K562 (cell line): ENCODE results near the gene FAM107B. TPM values are rescaled to one million over a fixed set of nuclear protein-coding genes. Genes with fewer than 3 reads are reported as not detected.
"Not testable (repeated sequence)": the region's sequence is repeated elsewhere in the genome, so short reads cannot be mapped to it uniquely, and the experiment has no call there.

ENCODE experiments used
- ATAC-seq: fragments of 200-7000 bp; cut with Tn5 transposase; 3 replicates; pipeline ENCODE4 v1.9.1; 2020; ENCODE audit warnings: moderate library complexity
- BruUV-seq: library from RNA; stranded (reverse); fragments of 400-500 nt; replicated peaks from 2 replicates; lab custom pipeline; 2021; lab: Mats Ljungman, UMichigan
- CTCF ChIA-PET: fragments of 300-600 bp; formaldehyde crosslinking; extraction: SDS; loops from one replicate; lab custom pipeline; 2021; ENCODE audit warnings: low intra/inter-chr PET ratio; lab: Yijun Ruan, JAX
- POLR2A ChIA-PET: fragments of 300-600, 350-650 bp; sonication (Branson Sonifier 250); formaldehyde crosslinking; extraction: SDS; loops from one replicate; lab custom pipeline; 2021; ENCODE audit warnings: antibody characterized with exemption, inconsistent platforms; lab: Yijun Ruan, JAX
- DNase-seq, 4 experiments: peaks; one replicate each; pipeline versions ENCODE4 v3.0.0 to v3.0.0-alpha.2; 2011 to 2018; ENCODE audit warnings: low spot score in 3 of 4, mixed read lengths in 3 of 4; ENCODE audit errors: extremely low read depth in 1 of 4
- FAIRE-seq: peaks from 2 replicates; lab custom pipeline; 2011; peaks lifted over from hg19 to GRCh38; lab: Jason Lieb, UNC
- H2AFZ ChIP-seq: 2 replicates; pipeline ENCODE4 v1.6.0; 2011; ENCODE audit warnings: low read depth, low read length, control low read depth, inconsistent platforms
- H3K27ac ChIP-seq: fragments of 200-600 bp; 3 replicates; pipeline ENCODE4 v1.8.0; 2011; ENCODE audit warnings: low read depth, mild to moderate bottlenecking, control low read depth, inconsistent platforms, low read length, moderate library complexity, mixed read lengths; ENCODE audit errors: extremely low read depth
- H3K27me3 ChIP-seq, 2 experiments: fragments of 300-600 bp in 1 of 2; 2 replicates in 1 of 2; 3 replicates in 1 of 2; pipeline versions ENCODE4 v1.6.0 to v1.8.0; 2011; ENCODE audit warnings: inconsistent platforms in 2 of 2, low read length in 2 of 2, mild to moderate bottlenecking in 1 of 2, mixed read lengths in 1 of 2, moderate library complexity in 1 of 2; ENCODE audit not compliant: control insufficient read depth in 2 of 2, insufficient read depth in 2 of 2
- H3K36me3 ChIP-seq: fragments of 300-600 bp; 3 replicates; pipeline ENCODE4 v1.8.0; 2011; ENCODE audit warnings: mild to moderate bottlenecking, low read length, inconsistent platforms; ENCODE audit not compliant: control insufficient read depth, insufficient read depth
- H3K4me1 ChIP-seq, 2 experiments: fragments of 200-600 bp in 1 of 2; replicated peaks in 1 of 2; 2 replicates in 1 of 2; 3 replicates in 1 of 2; pipeline versions ENCODE4 v1.5.1 to v1.8.0; 2011; ENCODE audit warnings: inconsistent platforms in 2 of 2, low read length in 2 of 2, mild to moderate bottlenecking in 1 of 2, mixed read lengths in 1 of 2, moderate library complexity in 1 of 2; ENCODE audit not compliant: control insufficient read depth in 2 of 2, insufficient read depth in 2 of 2
- H3K4me2 ChIP-seq: 2 replicates; pipeline ENCODE4 v1.6.1; 2011; ENCODE audit warnings: low read length, control low read depth, inconsistent platforms, mixed read lengths; ENCODE audit not compliant: insufficient read depth
- H3K4me3 ChIP-seq: fragments of 200-600 bp; sonication (generic), shearing (Covaris generic); 2 replicates; pipeline ENCODE4 v1.5.1; 2016; ENCODE audit warnings: control low read depth, inconsistent platforms
- H3K79me2 ChIP-seq: fragments of 200-600 bp; 3 replicates; pipeline ENCODE4 v1.8.0; 2011; ENCODE audit warnings: low read length, inconsistent platforms; ENCODE audit not compliant: control insufficient read depth, insufficient read depth
- H3K9ac ChIP-seq, 2 experiments: 2 replicates each; pipeline versions ENCODE4 v1.6.0 to v1.6.1; 2011; ENCODE audit warnings: low read depth in 2 of 2, low read length in 2 of 2, control low read depth in 1 of 2, inconsistent platforms in 1 of 2, mild to moderate bottlenecking in 1 of 2, mixed read lengths in 1 of 2; ENCODE audit not compliant: insufficient read depth in 1 of 2
- H3K9me1 ChIP-seq: one replicate; pipeline ENCODE4 v1.6.0; 2011; ENCODE audit warnings: inconsistent platforms, mild to moderate bottlenecking, low read length, moderate library complexity; ENCODE audit not compliant: control insufficient read depth, insufficient read depth
- H3K9me3 ChIP-seq: replicated peaks from 2 replicates; pipeline ENCODE4 v1.5.1; 2011; ENCODE audit warnings: low read depth, low read length, inconsistent platforms; ENCODE audit not compliant: control insufficient read depth, insufficient read depth
- H4K20me1 ChIP-seq: replicated peaks from 2 replicates; pipeline ENCODE4 v1.6.1; 2011; ENCODE audit warnings: low read length, inconsistent platforms, mixed read lengths; ENCODE audit not compliant: control insufficient read depth, insufficient read depth
- CBFA2T3 ChIP-seq: fragments of 450-650 bp; IDR thresholded peaks from 2 replicates; pipeline ENCODE4 v1.6.1; 2017
- CEBPB ChIP-seq: fragments of 450-650 bp; IDR thresholded peaks from 2 replicates; pipeline ENCODE4 v1.6.1; 2016; ENCODE audit warnings: missing genetic modification characterization, missing compliant biosample characterization
- CEBPG ChIP-seq, 3 experiments: fragments of 200-800 bp in 1 of 3; sonication (Bioruptor generic) in 1 of 3; sonication (generic) in 1 of 3; formaldehyde crosslinking in 1 of 3; IDR thresholded peaks in 2 of 3; conservative IDR thresholded peaks in 1 of 3; 2 replicates each; pipeline versions ENCODE4 v1.6.1 to v1.8.0; 2016 to 2022; ENCODE audit warnings: missing compliant biosample characterization in 2 of 3, missing genetic modification characterization in 2 of 3, mild to moderate bottlenecking in 1 of 3, missing genetic modification reagents in 1 of 3
- DACH1 ChIP-seq: fragments of 450-650 bp; IDR thresholded peaks from 2 replicates; pipeline ENCODE4 v1.6.1; 2018; ENCODE audit not compliant: partially characterized antibody
- ZC3H11A ChIP-seq: IDR thresholded peaks from 2 replicates; pipeline ENCODE4 v1.6.1; 2012; ENCODE audit warnings: low read depth, low read length, improper control_type of control experiment
- ZNF146 ChIP-seq: IDR thresholded peaks from one replicate; pipeline ENCODE4 v1.6.1; 2018; ENCODE audit warnings: missing compliant biosample characterization; ENCODE audit not compliant: unreplicated experiment
- WGBS: fragments of 100-300 bp; shearing (Covaris generic); methylation state at CpG from one replicate; pipeline ENCODE4 v1.1.6; 2016; ENCODE audit warnings: low coverage, mixed read lengths; ENCODE audit not compliant: insufficient coverage; ENCODE audit errors: missing lambda C conversion rate; 5-methylcytosine and 5-hydroxymethylcytosine counted together
- in situ Hi-C: fragments of 300-500 bp; cut with MboI; formaldehyde crosslinking; loops from 4 replicates; pipeline ENCODE4 v1.15.0; 2018; ENCODE audit warnings: inconsistent platforms, mixed read lengths
- intact Hi-C: fragments of 100-400 bp; cut with micrococcal nuclease; formaldehyde crosslinking; loops from 2 replicates; pipeline ENCODE4 v1.14.2; 2022
- polyA plus RNA-seq, 8 experiments: library from polyadenylated mRNA; depleted of rRNA in 4 of 8; stranded (reverse) in 5 of 8; unstranded in 3 of 8; fragments of >200 nt; fragmentation: Nextera tagmentation in 2 of 8; fragmentation: Illumina TruSeq in 1 of 8; extraction: Ambion mirVana in 2 of 8; extraction: Trizol in 1 of 8; gene quantifications; 2 replicates each; pipeline versions ENCODE4 v1.2.1 to v1.2.3, GENCODE V29; 2011 to 2014; ENCODE audit warnings: inconsistent platforms in 1 of 8, missing spikeins in 1 of 8
- total RNA-seq, 7 experiments: library from RNA; depleted of rRNA in 6 of 7; stranded (reverse); fragments of >200 nt in 6 of 7; fragmentation: Illumina TruSeq in 2 of 7; extraction: Trizol in 2 of 7; gene quantifications; 2 replicates each; pipeline versions ENCODE4 v1.2.1 to v1.2.3, GENCODE V29; 2011 to 2021; ENCODE audit warnings: low replicate concordance in 1 of 7

Gene FAM107B
- total and polyA plus RNA-seq, 9 of the 15 experiments (the other 6 are each of a cell fraction or from before 2014, with no cell fraction given) = 0.40 to 2.8 (median 1.4) TPM

GRCh38 chr10:14816717-14817116 lies 42.0 kb upstream of the FAM107B start:
- CTCF ChIA-PET, H3K27ac ChIP-seq, H3K9me1 ChIP-seq, in situ Hi-C loops, H3K27me3 ChIP-seq, POLR2A ChIA-PET, FAIRE-seq, H2AFZ ChIP-seq, H3K79me2 ChIP-seq, H3K4me3 ChIP-seq, ATAC-seq, H3K4me2 ChIP-seq, intact Hi-C loops, H3K36me3 ChIP-seq, H4K20me1 ChIP-seq, DNase-seq, BruUV-seq, H3K9ac ChIP-seq, H3K9me3 ChIP-seq, H3K4me1 ChIP-seq: not testable (repeated sequence)
- 0% methylated on average over 1 of the region's 7 CpGs for WGBS
- peak; percentile 50 for TF ChIP-seq ZNF146 (CRISPR knock-in tag)

- DNase-seq = no peak
- peaks cover 13 to 15% of the 10 kb centered on the region in 2 experiments for H3K27me3 ChIP-seq
- CTCF ChIA-PET = no interaction called here
- ATAC-seq = no peak
- TF ChIP-seq DACH1 = no peak
- TF ChIP-seq CEBPB (tag) = peak; percentile 67
- TF ChIP-seq CEBPG (CRISPR knock-in tag; IDR thresholded peaks at IDR 0.05) = no peak
- peak in 1 of 2 experiments; percentile 68; a peak in 2 of 4 replicates for TF ChIP-seq CEBPG (tag; conservative IDR thresholded peaks at IDR 0.05 in 1 of 2, IDR thresholded peaks at IDR 0.05 in 1 of 2)
- peak; percentile 27 for TF ChIP-seq CBFA2T3
- no peak for TF ChIP-seq ZC3H11A
- no peak overlapping the region for H3K9ac ChIP-seq
- FAIRE-seq = no peak
- no peak overlapping the region for H3K4me2 ChIP-seq
- no peaks in the 10 kb centered on the region for H3K36me3 ChIP-seq
- no peaks in the 10 kb centered on the region for H3K79me2 ChIP-seq
- no peaks in the 10 kb centered on the region for H3K9me3 ChIP-seq
- H2AFZ ChIP-seq = no peak overlapping the region
- no peaks in the 10 kb centered on the region; a peak in 1 of 5 replicates for H3K4me1 ChIP-seq
- H4K20me1 ChIP-seq = no peaks in the 10 kb centered on the region
- in situ Hi-C loops = no loop called here
- intact Hi-C loops = no loop called here
- no peaks in the 10 kb centered on the region for H3K9me1 ChIP-seq
- no peak overlapping the region for H3K27ac ChIP-seq
- POLR2A ChIA-PET = no interaction called here
- WGBS = 2% methylated on average over 6 of the region's 6 CpGs
- no TSS peak for BruUV-seq
- H3K4me3 ChIP-seq = no peak overlapping the region
These were observed 41.0 kb upstream of the FAM107B start for GRCh38 chr10:14815681-14816080.
